ENCODE results near the gene DNAAF1. TPM values are rescaled to one million over a fixed set of nuclear protein-coding genes. Genes with fewer than 3 reads are reported as not detected.

The DNAAF1 gene
- total RNA-seq: not detected in 2 replicates
- long read RNA-seq, partial matches to known transcripts: 0 of 1 reads
- long read RNA-seq, other reads (novel, unspliced or antisense): 1 of 1 reads

GRCh38 chr16:84144859-84145639, at the start of gene DNAAF1, which contains the start of gene HSDL1:
TSS of gene DNAAF1 (plus strand) at chr16:84145308. CDS start at chr16:84145441, 133 bp downstream.
TSS of gene HSDL1 (minus strand) at chr16:84145177. CDS start at chr16:84131321, 13,856 bp downstream.
- H3K27ac Mint-ChIP-seq (ENCODE audit: unreplicated experiment): peak within 1 kb of the TSS; percentile 35
- H3K36me3 Mint-ChIP-seq (ENCODE audit: unreplicated experiment): no peaks in the 10 kb centered on the region
- DNase-seq (ENCODE audit: extremely low spot score, unreplicated experiment): peak; percentile 98
- no peaks in the 10 kb centered on the region for H3K9me3 Mint-ChIP-seq (ENCODE audit: unreplicated experiment)
- H3K4me1 Mint-ChIP-seq (ENCODE audit: unreplicated experiment): peaks cover 12% of the 10 kb centered on the region
- peak within 1 kb of the TSS; percentile 93 for H3K4me3 Mint-ChIP-seq (ENCODE audit: unreplicated experiment)
- H3K27me3 Mint-ChIP-seq (ENCODE audit: unreplicated experiment): peaks cover 16% of the 10 kb centered on the region
- no peak for TF ChIP-seq CTCF (IDR thresholded peaks at IDR 0.05)

- Mint-ChIP-seq H3K36me3 (ENCODE audit: unreplicated experiment) (peaks cover 59% of the 10 kb centered on the region), H3K27ac (ENCODE audit: unreplicated experiment) (no peak overlapping the region), H3K27me3 (ENCODE audit: unreplicated experiment) (no peaks in the 10 kb centered on the region), H3K4me1 (ENCODE audit: unreplicated experiment) (peaks cover 12% of the 10 kb centered on the region), H3K4me3 (ENCODE audit: unreplicated experiment) (no peak overlapping the region), H3K9me3 (ENCODE audit: unreplicated experiment) (no peaks in the 10 kb centered on the region)
- TF ChIP-seq CTCF (IDR thresholded peaks at IDR 0.05): no peak
- DNase-seq (ENCODE audit: extremely low spot score, unreplicated experiment): peak; percentile 71
These were observed 49.6 kb upstream of the DNAAF1 start for GRCh38 chr16:84095466-84095865.

GRCh38 chr16:84096447-84097005, 48.6 kb upstream of the DNAAF1 start:
- Mint-ChIP-seq H3K9me3 (ENCODE audit: unreplicated experiment) (no peaks in the 10 kb centered on the region), H3K36me3 (ENCODE audit: unreplicated experiment) (peaks cover 49% of the 10 kb centered on the region), H3K27ac (ENCODE audit: unreplicated experiment) (no peak overlapping the region), H3K4me3 (ENCODE audit: unreplicated experiment) (no peak overlapping the region), H3K4me1 (ENCODE audit: unreplicated experiment) (peaks cover 12% of the 10 kb centered on the region), H3K27me3 (ENCODE audit: unreplicated experiment) (no peaks in the 10 kb centered on the region)
- TF ChIP-seq CTCF (IDR thresholded peaks at IDR 0.05): no peak
- peak; percentile 3 for DNase-seq (ENCODE audit: extremely low spot score, unreplicated experiment)

GRCh38 chr16:84098939-84099338, 46.2 kb upstream of the DNAAF1 start:
- DNase-seq (ENCODE audit: extremely low spot score, unreplicated experiment): no peak
- peaks cover 17% of the 10 kb centered on the region for H3K4me1 Mint-ChIP-seq (ENCODE audit: unreplicated experiment)
- H3K27me3 Mint-ChIP-seq (ENCODE audit: unreplicated experiment): no peaks in the 10 kb centered on the region
- TF ChIP-seq CTCF (IDR thresholded peaks at IDR 0.05): no peak
- H3K4me3 Mint-ChIP-seq (ENCODE audit: unreplicated experiment): no peak overlapping the region
- peaks cover 30% of the 10 kb centered on the region for H3K36me3 Mint-ChIP-seq (ENCODE audit: unreplicated experiment)
- H3K27ac Mint-ChIP-seq (ENCODE audit: unreplicated experiment): no peak overlapping the region
- no peaks in the 10 kb centered on the region for H3K9me3 Mint-ChIP-seq (ENCODE audit: unreplicated experiment)

GRCh38 chr16:84103678-84104077, 41.4 kb upstream of the DNAAF1 start:
- Mint-ChIP-seq H3K4me1 (ENCODE audit: unreplicated experiment) (peaks cover 29% of the 10 kb centered on the region), H3K4me3 (ENCODE audit: unreplicated experiment) (no peak overlapping the region), H3K27ac (ENCODE audit: unreplicated experiment) (no peak overlapping the region), H3K36me3 (ENCODE audit: unreplicated experiment) (peaks cover 17% of the 10 kb centered on the region), H3K9me3 (ENCODE audit: unreplicated experiment) (no peaks in the 10 kb centered on the region), H3K27me3 (ENCODE audit: unreplicated experiment) (no peaks in the 10 kb centered on the region)
- DNase-seq (ENCODE audit: extremely low spot score, unreplicated experiment): peak; percentile 11
- TF ChIP-seq CTCF (IDR thresholded peaks at IDR 0.05): no peak
